Measurements from ENCODE around the gene UBL3. TPM values are rescaled to one million over a fixed set of nuclear protein-coding genes. Genes with fewer than 3 reads are reported as not detected.

UBL3 gene
- total RNA-seq, 3 donors from 2014 or later (not counting 1 experiment from before 2014, with no cell fraction given), result 29.6 to 36.0 (median 31.5) TPM

DNA sequence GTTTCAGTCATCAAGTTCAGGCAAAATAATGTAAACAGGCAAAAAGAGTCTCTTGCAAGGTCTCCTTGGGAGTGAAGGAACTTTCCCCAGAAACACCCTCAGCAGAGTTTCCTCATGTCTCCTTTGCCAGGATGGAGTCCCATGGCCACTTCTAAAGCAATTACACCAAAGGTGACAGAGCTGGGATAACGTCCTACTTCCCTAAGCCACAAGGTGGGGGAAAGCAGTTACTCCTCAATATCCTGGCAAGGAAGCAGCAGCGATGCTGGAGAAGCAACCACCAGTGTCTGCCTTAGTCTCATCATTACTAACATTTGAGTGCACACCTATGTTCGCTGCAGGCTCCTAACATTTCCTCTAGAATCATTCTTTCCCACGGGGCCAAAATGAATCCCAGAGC is 88.6 kb downstream of the UBL3 start:
- intact Hi-C loops (cut with micrococcal nuclease), result no loop called here
- peaks cover 9% of the 10 kb centered on the region for H3K4me1 ChIP-seq (ENCODE audit: control insufficient read depth, insufficient read depth, low read length)

DNA sequence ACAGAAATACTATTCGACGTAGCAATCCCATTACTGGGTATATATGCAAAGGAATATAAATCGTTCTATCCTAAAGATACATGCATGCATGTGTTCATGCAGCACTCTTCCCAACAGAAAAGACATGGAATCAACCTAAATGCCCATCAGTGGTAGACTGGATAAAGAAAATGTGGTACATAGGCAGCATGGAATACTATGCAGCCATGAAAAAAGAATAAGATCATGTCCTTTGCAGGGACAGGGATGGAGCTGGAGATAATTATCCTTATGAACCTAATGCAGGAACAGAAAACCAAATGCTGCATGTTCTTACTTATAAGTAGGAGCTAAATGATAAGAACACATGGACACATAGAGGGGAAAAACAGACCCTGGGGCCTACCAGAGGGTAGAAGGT is 89.3 kb downstream of the UBL3 start:
- no peak for DNase-seq
- H3K27me3 Mint-ChIP-seq (ENCODE audit: low read depth in 2 of 2), result no peaks in the 10 kb centered on the region
- H3K27ac Mint-ChIP-seq, result no peak overlapping the region

More for the DNA sequence above, 88.6 kb downstream of the UBL3 start:
- DNase-seq (no peak), ATAC-seq (no peak)
- no peak overlapping the region for H3K27ac ChIP-seq (ENCODE audit: low read length)
- Mint-ChIP-seq H3K4me3 (no peak overlapping the region), H3K27ac (no peak overlapping the region), H3K9me3 (no peaks in the 10 kb centered on the region), H3K36me3 (peaks cover 3% of the 10 kb centered on the region), H3K27me3 (ENCODE audit: low read depth in 2 of 2) (no peaks in the 10 kb centered on the region), H3K4me1 (peaks cover 31 to 33% of the 10 kb centered on the region in 2 donors)
- TF ChIP-seq, protein P1, sequence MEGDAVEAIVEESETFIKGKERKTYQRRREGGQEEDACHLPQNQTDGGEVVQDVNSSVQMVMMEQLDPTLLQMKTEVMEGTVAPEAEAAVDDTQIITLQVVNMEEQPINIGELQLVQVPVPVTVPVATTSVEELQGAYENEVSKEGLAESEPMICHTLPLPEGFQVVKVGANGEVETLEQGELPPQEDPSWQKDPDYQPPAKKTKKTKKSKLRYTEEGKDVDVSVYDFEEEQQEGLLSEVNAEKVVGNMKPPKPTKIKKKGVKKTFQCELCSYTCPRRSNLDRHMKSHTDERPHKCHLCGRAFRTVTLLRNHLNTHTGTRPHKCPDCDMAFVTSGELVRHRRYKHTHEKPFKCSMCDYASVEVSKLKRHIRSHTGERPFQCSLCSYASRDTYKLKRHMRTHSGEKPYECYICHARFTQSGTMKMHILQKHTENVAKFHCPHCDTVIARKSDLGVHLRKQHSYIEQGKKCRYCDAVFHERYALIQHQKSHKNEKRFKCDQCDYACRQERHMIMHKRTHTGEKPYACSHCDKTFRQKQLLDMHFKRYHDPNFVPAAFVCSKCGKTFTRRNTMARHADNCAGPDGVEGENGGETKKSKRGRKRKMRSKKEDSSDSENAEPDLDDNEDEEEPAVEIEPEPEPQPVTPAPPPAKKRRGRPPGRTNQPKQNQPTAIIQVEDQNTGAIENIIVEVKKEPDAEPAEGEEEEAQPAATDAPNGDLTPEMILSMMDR (IDR thresholded peaks at IDR 0.05), result no peak
- no peaks in the 10 kb centered on the region for H3K9me3 ChIP-seq (ENCODE audit: control insufficient read depth, insufficient read depth, low read length)
- no peaks in the 10 kb centered on the region for H3K27me3 ChIP-seq (ENCODE audit: control insufficient read depth, insufficient read depth, low read length)
- H3K36me3 ChIP-seq (ENCODE audit: control insufficient read depth, insufficient read depth, low read length), result peaks cover 14% of the 10 kb centered on the region
- WGBS (ENCODE audit: insufficient coverage), result 84% methylated on average over 4 of the region's 4 CpGs
- H3K4me3 ChIP-seq (ENCODE audit: low read length), result no peak overlapping the region

DNA sequence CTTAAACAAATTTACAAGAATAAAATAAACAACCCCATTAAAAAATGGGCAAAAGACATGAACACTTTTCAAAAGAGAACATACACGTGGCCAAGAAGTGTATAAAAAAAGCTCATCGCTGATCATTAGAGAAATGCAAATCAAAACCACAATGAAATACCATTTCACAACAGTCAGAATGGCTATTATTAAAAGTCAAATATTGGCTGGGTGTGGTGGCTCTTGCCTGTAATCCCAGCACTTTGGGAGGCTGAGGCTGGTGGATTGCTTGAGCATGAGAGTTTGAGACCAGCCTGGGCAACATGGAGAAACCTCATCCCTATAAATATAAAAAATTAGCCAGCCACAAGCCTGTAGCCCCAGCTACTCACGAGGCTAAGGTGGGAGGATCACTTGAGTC is 89.9 kb downstream of the UBL3 start:
- Histone ChIP-seq H3K27ac (ENCODE audit: low read length) (no peak overlapping the region), H3K36me3 (ENCODE audit: control insufficient read depth, insufficient read depth, low read length) (peaks cover 5% of the 10 kb centered on the region), H3K4me3 (ENCODE audit: low read length) (no peak overlapping the region), H3K9me3 (ENCODE audit: control insufficient read depth, insufficient read depth, low read length) (no peaks in the 10 kb centered on the region), H3K27me3 (ENCODE audit: control insufficient read depth, insufficient read depth, low read length) (no peaks in the 10 kb centered on the region), H3K4me1 (ENCODE audit: control insufficient read depth, insufficient read depth, low read length) (peaks cover 9% of the 10 kb centered on the region)
- ATAC-seq, result no peak
- no peak overlapping the region for H3K4me3 Mint-ChIP-seq
- intact Hi-C loops (cut with micrococcal nuclease), result no loop called here
- no peaks in the 10 kb centered on the region for H3K9me3 Mint-ChIP-seq
- H3K27ac Mint-ChIP-seq, result no peak overlapping the region
- H3K27me3 Mint-ChIP-seq (ENCODE audit: low read depth in 2 of 2), result no peaks in the 10 kb centered on the region
- peaks cover 31 to 33% of the 10 kb centered on the region in 2 donors for H3K4me1 Mint-ChIP-seq
- no peaks in the 10 kb centered on the region for H3K36me3 Mint-ChIP-seq
- TF ChIP-seq, protein P1 (IDR thresholded peaks at IDR 0.05), result no peak
- DNase-seq, result no peak
- WGBS (ENCODE audit: insufficient coverage), result 62% methylated on average over 3 of the region's 3 CpGs

More for the DNA sequence above, 89.3 kb downstream of the UBL3 start:
- Mint-ChIP-seq H3K9me3 (no peaks in the 10 kb centered on the region), H3K4me3 (no peak overlapping the region), H3K36me3 (no peaks in the 10 kb centered on the region), H3K4me1 (peaks cover 31 to 33% of the 10 kb centered on the region in 2 donors)
- TF ChIP-seq, protein P1 (IDR thresholded peaks at IDR 0.05), result no peak
- intact Hi-C loops (cut with micrococcal nuclease), result no loop called here
- no peaks in the 10 kb centered on the region for H3K27me3 ChIP-seq (ENCODE audit: control insufficient read depth, insufficient read depth, low read length)
- no peak overlapping the region for H3K27ac ChIP-seq (ENCODE audit: low read length)
- H3K4me1 ChIP-seq (ENCODE audit: control insufficient read depth, insufficient read depth, low read length), result peaks cover 9% of the 10 kb centered on the region
- ATAC-seq, result no peak
- 88% methylated on average over 1 of the region's 3 CpGs for WGBS (ENCODE audit: insufficient coverage)
- H3K36me3 ChIP-seq (ENCODE audit: control insufficient read depth, insufficient read depth, low read length), result peaks cover 8% of the 10 kb centered on the region
- H3K9me3 ChIP-seq (ENCODE audit: control insufficient read depth, insufficient read depth, low read length), result no peaks in the 10 kb centered on the region
- H3K4me3 ChIP-seq (ENCODE audit: low read length), result no peak overlapping the region

DNA sequence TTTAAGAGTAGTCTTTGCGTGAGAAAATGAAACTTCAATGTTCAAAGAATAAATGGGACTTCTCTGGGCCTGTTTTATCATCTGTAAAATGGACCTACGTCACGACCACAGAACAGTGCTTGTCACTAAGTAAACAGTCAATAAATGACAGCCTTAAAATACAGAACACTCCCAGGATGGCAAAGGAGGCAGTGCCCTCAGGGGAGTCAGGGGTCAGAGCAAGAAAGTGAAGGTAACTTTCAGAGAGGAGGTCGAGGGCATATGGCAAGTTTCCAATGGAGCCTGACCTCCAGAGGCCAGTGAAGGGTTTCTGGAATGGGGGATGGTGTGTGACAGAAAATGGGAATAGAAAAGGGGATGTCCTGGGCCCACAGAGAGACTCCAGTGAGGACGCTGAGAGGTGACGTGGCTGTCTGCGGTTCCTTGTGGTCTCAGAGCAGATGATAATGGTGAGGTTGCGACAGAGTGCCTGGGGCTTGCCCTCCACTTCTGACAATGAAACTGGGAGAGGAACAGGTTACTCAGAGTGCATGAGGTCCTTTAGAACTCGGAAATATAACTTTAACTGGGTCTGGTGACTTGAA is 91.8 kb downstream of the UBL3 start:
- intact Hi-C loops (cut with micrococcal nuclease), result no loop called here
- Mint-ChIP-seq H3K9me3 (no peaks in the 10 kb centered on the region), H3K27me3 (ENCODE audit: low read depth in 2 of 2) (no peaks in the 10 kb centered on the region), H3K4me1 (peaks cover 21 to 24% of the 10 kb centered on the region in 2 donors), H3K27ac (peak overlapping the region; percentile 62 to 81), H3K36me3 (no peaks in the 10 kb centered on the region), H3K4me3 (peak overlapping the region; percentile 0)
- H3K27me3 ChIP-seq (ENCODE audit: control insufficient read depth, insufficient read depth, low read length), result no peaks in the 10 kb centered on the region
- H3K4me3 ChIP-seq (ENCODE audit: low read length), result no peak overlapping the region
- peaks cover 5% of the 10 kb centered on the region for H3K4me1 ChIP-seq (ENCODE audit: control insufficient read depth, insufficient read depth, low read length)
- no peak overlapping the region for H3K27ac ChIP-seq (ENCODE audit: low read length)
- DNase-seq (peak; percentile 37 to 65), ATAC-seq (peak; percentile 82 to 87 (median 84))
- no peaks in the 10 kb centered on the region for H3K9me3 ChIP-seq (ENCODE audit: control insufficient read depth, insufficient read depth, low read length)
- TF ChIP-seq, protein P1 (IDR thresholded peaks at IDR 0.05), result no peak
- H3K36me3 ChIP-seq (ENCODE audit: control insufficient read depth, insufficient read depth, low read length), result no peaks in the 10 kb centered on the region
- WGBS (ENCODE audit: insufficient coverage), result 43% methylated on average over 9 of the region's 9 CpGs

All from natural killer cell (primary cell).